GM12878 (cell line): ENCODE data around the gene FZD10.

ENCODE experiments used
- EP300 ChIP-seq, 2 experiments: fragments of 150-350 bp in 1 of 2; IDR thresholded peaks; 2 replicates each; pipeline ENCODE4 v1.6.1; 2011 to 2012; ENCODE audit warnings: low read depth in 2 of 2, low read length in 2 of 2, borderline replicate concordance in 1 of 2, improper control_type of control experiment in 1 of 2, inconsistent platforms in 1 of 2; ENCODE audit not compliant: control insufficient read depth in 1 of 2
- EZH2 ChIP-seq: IDR thresholded peaks from 2 replicates; pipeline ENCODE4 v1.6.1; 2012; ENCODE audit warnings: low read depth, mild to moderate bottlenecking, control low read depth, inconsistent platforms, low read length, borderline replicate concordance; ENCODE audit not compliant: control insufficient read depth
- HCFC1 ChIP-seq: fragments of 150-350 bp; IDR thresholded peaks from 2 replicates; pipeline ENCODE4 v1.6.1; 2014; ENCODE audit warnings: low read length
- TCF3 ChIP-seq: IDR thresholded peaks from 2 replicates; pipeline ENCODE4 v1.6.1; 2012; ENCODE audit warnings: low read depth, mild to moderate bottlenecking, low read length, borderline replicate concordance; ENCODE audit not compliant: insufficient read depth
- TF ChIP-seq, protein P1 (sequence below): IDR thresholded peaks from 2 replicates; pipeline ENCODE4 v1.6.1; 2012; ENCODE audit warnings: mild to moderate bottlenecking, low read depth, low read length
- TF ChIP-seq, protein P2 (sequence below): fragments of 450-650 bp; IDR thresholded peaks from 2 replicates; pipeline ENCODE4 v1.6.1; 2017; ENCODE audit warnings: mild to moderate bottlenecking

DNA sequence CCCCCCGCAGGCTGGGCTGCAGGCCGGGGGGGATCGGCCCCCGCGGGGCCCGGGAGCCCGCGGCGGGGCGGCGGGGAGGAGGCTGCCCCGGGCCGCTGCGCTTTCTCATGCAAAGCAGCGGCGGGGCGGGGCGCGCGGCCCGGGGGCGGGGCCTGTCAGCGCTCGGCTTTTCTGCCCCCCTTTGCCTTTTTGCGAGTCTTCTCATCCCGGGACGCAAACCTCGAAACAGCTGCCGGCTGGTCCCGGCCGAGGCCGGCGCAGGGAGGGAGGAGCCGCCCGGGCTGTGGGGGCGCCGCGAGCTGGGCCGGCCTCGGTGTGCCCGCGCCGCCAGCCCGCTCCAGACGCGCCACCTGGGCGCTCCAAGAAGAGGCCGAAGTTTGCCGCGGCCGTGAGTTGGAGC is at the start of gene FZD10:
- TF ChIP-seq EZH2: no peak
- TF ChIP-seq EP300 (IDR thresholded peaks at IDR 0.05; ENCODE audit: borderline replicate concordance in 1 of 2, control insufficient read depth in 1 of 2, low read depth in 2 of 2, low read length in 2 of 2): no peak
- TF ChIP-seq TCF3: no peak
- TF ChIP-seq, protein P1, sequence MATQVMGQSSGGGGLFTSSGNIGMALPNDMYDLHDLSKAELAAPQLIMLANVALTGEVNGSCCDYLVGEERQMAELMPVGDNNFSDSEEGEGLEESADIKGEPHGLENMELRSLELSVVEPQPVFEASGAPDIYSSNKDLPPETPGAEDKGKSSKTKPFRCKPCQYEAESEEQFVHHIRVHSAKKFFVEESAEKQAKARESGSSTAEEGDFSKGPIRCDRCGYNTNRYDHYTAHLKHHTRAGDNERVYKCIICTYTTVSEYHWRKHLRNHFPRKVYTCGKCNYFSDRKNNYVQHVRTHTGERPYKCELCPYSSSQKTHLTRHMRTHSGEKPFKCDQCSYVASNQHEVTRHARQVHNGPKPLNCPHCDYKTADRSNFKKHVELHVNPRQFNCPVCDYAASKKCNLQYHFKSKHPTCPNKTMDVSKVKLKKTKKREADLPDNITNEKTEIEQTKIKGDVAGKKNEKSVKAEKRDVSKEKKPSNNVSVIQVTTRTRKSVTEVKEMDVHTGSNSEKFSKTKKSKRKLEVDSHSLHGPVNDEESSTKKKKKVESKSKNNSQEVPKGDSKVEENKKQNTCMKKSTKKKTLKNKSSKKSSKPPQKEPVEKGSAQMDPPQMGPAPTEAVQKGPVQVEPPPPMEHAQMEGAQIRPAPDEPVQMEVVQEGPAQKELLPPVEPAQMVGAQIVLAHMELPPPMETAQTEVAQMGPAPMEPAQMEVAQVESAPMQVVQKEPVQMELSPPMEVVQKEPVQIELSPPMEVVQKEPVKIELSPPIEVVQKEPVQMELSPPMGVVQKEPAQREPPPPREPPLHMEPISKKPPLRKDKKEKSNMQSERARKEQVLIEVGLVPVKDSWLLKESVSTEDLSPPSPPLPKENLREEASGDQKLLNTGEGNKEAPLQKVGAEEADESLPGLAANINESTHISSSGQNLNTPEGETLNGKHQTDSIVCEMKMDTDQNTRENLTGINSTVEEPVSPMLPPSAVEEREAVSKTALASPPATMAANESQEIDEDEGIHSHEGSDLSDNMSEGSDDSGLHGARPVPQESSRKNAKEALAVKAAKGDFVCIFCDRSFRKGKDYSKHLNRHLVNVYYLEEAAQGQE: no peak
- TF ChIP-seq HCFC1: no peak
- TF ChIP-seq, protein P2, sequence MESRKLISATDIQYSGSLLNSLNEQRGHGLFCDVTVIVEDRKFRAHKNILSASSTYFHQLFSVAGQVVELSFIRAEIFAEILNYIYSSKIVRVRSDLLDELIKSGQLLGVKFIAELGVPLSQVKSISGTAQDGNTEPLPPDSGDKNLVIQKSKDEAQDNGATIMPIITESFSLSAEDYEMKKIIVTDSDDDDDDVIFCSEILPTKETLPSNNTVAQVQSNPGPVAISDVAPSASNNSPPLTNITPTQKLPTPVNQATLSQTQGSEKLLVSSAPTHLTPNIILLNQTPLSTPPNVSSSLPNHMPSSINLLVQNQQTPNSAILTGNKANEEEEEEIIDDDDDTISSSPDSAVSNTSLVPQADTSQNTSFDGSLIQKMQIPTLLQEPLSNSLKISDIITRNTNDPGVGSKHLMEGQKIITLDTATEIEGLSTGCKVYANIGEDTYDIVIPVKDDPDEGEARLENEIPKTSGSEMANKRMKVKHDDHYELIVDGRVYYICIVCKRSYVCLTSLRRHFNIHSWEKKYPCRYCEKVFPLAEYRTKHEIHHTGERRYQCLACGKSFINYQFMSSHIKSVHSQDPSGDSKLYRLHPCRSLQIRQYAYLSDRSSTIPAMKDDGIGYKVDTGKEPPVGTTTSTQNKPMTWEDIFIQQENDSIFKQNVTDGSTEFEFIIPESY: no peak
